A673 (cell line): Measurements from ENCODE around the gene COLQ.

ENCODE experiments used
- EZH2 ChIP-seq: fragments of 200-600 bp; sonication (generic); IDR thresholded peaks from 2 replicates; pipeline ENCODE4 v1.6.1; 2017; ENCODE audit warnings: borderline replicate concordance, low read depth, mild to moderate bottlenecking, mixed read lengths, antibody characterized with exemption, low read length; ENCODE audit not compliant: poor library complexity, severe bottlenecking
- TF ChIP-seq, protein P1 (sequence below): fragments of 300-800, 200-600 bp; sonication (generic); conservative IDR thresholded peaks from 2 replicates; pipeline ENCODE4 v1.5.1; 2017; ENCODE audit warnings: low read depth, mild to moderate bottlenecking, antibody characterized with exemption, low read length, moderate library complexity, mixed read lengths

DNA sequence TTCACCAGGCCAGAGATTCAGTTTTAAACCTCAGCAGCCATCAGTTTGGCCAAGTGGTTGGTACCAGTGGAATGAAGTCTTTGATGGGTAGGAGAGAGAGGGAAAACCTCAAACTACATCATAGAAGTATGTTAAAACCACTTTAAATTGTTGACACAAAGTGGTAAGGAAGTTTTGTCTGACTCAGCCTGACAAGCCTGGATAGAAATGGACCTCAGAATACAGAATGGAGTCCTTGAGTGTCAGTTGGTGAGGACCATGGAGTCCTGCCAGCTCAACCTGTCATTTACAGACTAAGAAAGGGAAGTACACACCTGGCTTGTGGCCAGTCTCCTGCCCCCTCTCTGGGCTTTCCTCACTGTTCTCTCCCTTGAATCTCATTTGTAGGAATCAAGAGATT, 82.0 kb downstream of the COLQ start:
- TF ChIP-seq, protein P1, sequence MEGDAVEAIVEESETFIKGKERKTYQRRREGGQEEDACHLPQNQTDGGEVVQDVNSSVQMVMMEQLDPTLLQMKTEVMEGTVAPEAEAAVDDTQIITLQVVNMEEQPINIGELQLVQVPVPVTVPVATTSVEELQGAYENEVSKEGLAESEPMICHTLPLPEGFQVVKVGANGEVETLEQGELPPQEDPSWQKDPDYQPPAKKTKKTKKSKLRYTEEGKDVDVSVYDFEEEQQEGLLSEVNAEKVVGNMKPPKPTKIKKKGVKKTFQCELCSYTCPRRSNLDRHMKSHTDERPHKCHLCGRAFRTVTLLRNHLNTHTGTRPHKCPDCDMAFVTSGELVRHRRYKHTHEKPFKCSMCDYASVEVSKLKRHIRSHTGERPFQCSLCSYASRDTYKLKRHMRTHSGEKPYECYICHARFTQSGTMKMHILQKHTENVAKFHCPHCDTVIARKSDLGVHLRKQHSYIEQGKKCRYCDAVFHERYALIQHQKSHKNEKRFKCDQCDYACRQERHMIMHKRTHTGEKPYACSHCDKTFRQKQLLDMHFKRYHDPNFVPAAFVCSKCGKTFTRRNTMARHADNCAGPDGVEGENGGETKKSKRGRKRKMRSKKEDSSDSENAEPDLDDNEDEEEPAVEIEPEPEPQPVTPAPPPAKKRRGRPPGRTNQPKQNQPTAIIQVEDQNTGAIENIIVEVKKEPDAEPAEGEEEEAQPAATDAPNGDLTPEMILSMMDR, result no peak
- no peak for TF ChIP-seq EZH2
